ENCODE results near the gene RTN1. TPM values are rescaled to one million over a fixed set of nuclear protein-coding genes. Genes with fewer than 3 reads are reported as not detected.

The RTN1 gene
- total RNA-seq, 1 experiment from 2014 or later = 0.63 TPM

GRCh38 chr14:59849411-59850130, 21.0 kb downstream of the RTN1 start:
- DNase-seq (ENCODE audit: low read depth) = no peak

GRCh38 chr14:59848671-59849070, 21.9 kb downstream of the RTN1 start:
- DNase-seq (ENCODE audit: low read depth) = no peak

GRCh38 chr14:59847711-59848110, 22.9 kb downstream of the RTN1 start:
- DNase-seq (ENCODE audit: low read depth) = no peak

GRCh38 chr14:59846595-59846994, 24.0 kb downstream of the RTN1 start:
- no peak for DNase-seq (ENCODE audit: low read depth)

- DNase-seq (ENCODE audit: low read depth) = no peak
Observed at GRCh38 chr14:59845245-59845644, 25.3 kb downstream of the RTN1 start.

GRCh38 chr14:59844186-59844812, 26.3 kb downstream of the RTN1 start:
- DNase-seq (ENCODE audit: low read depth) = no peak

- DNase-seq (ENCODE audit: low read depth) = peak; percentile 8
Observed at GRCh38 chr14:59836116-59836515, 34.5 kb downstream of the RTN1 start.

GRCh38 chr14:59832653-59833294, 37.8 kb downstream of the RTN1 start:
- DNase-seq (ENCODE audit: low read depth) = no peak

GRCh38 chr14:59831121-59831730, 39.4 kb downstream of the RTN1 start:
- DNase-seq (ENCODE audit: low read depth) = no peak

- no peak for DNase-seq (ENCODE audit: low read depth)
Observed at GRCh38 chr14:59830338-59830734, 40.2 kb downstream of the RTN1 start.

GRCh38 chr14:59829469-59830337, 40.9 kb downstream of the RTN1 start:
- DNase-seq (ENCODE audit: low read depth) = peak; percentile 54

GRCh38 chr14:59828276-59828675, 42.3 kb downstream of the RTN1 start:
- no peak for DNase-seq (ENCODE audit: low read depth)

GRCh38 chr14:59827401-59827800, 43.2 kb downstream of the RTN1 start:
- no peak for DNase-seq (ENCODE audit: low read depth)

- no peak for DNase-seq (ENCODE audit: low read depth)
Observed at GRCh38 chr14:59826150-59826549, 44.4 kb downstream of the RTN1 start.

- no peak for DNase-seq (ENCODE audit: low read depth)
Observed at GRCh38 chr14:59823179-59823578, 47.4 kb downstream of the RTN1 start.

GRCh38 chr14:59819446-59820088, 51.0 kb downstream of the RTN1 start:
- no peak for DNase-seq (ENCODE audit: low read depth)

GRCh38 chr14:59816941-59817340, 53.6 kb downstream of the RTN1 start:
- DNase-seq (ENCODE audit: low read depth) = no peak

- DNase-seq (ENCODE audit: low read depth) = no peak
Observed at GRCh38 chr14:59814988-59815387, 55.6 kb downstream of the RTN1 start.

- no peak for DNase-seq (ENCODE audit: low read depth)
Observed at GRCh38 chr14:59811815-59812214, 58.8 kb downstream of the RTN1 start.

GRCh38 chr14:59811073-59811472, 59.5 kb downstream of the RTN1 start:
- DNase-seq (ENCODE audit: low read depth) = no peak

GRCh38 chr14:59803052-59803540, 67.5 kb downstream of the RTN1 start:
- DNase-seq (ENCODE audit: low read depth) = no peak
